ENCODE results near the gene ITIH3.

ITIH3 gene

GRCh38 chr3:52795298-52795900 lies 803 bp downstream of the ITIH3 start:
- no peak for DNase-seq

DNA sequence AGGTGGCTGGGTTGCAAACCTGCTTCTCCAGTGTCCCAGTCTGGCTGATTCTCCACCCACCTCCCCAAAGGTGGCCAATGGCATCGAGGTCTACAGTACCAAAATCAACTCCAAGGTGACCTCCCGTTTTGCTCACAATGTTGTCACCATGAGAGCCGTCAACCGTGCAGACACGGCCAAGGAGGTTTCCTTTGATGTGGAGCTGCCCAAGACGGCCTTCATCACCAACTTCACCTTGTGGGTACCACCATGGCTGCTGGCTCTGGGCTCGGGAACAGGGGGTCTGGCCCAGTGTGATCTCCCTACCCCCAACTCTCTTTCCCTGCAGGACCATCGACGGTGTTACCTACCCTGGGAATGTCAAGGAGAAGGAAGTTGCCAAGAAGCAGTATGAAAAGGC lies 1.8 kb downstream of the ITIH3 start:
- no peak for DNase-seq

- no peak for DNase-seq
Observed at GRCh38 chr3:52798376-52798977, 3.9 kb downstream of the ITIH3 start.

DNA sequence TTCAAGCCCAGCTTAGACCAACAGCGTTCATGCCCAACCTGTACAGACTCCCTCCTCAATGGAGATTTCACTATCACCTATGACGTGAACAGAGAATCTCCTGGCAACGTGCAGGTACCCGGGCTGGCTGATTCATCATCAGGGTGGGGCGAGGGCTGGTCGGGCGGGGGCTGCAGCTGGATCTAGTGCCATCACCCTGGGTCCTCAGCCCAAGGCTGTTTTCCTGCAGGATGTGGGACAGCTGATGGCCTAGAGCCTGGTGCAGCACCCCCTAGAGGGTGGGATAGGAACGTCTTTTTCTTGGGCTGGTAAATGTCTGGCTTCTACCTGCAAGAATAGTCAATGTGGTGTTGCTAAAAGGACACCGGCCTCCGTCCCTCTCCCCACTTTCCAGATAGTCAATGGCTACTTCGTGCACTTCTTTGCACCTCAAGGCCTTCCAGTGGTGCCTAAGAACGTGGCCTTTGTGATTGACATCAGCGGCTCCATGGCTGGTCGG lies 4.4 kb downstream of the ITIH3 start:
- DNase-seq = peak; percentile 21 to 33

GRCh38 chr3:52800079-52800478 lies 5.5 kb downstream of the ITIH3 start:
- no peak for DNase-seq

DNA sequence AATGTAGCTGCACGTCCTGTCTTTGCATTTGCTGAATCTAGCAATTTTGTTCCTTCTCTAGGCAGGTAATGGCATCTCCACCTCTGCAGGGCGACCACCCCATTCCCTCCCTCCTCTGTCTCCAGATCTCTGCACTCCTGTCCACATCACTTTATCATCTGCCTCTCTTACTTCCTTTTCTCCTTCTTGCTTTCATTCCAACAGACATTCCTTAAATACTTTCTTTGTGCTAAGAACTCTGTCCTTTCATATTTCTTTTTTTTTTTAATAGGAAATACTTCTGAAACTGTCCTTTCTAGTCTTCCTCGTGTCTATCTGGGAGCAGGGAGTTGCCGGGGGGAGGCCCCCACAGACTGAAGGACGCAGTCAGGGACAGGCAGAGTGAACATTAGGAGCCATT lies 7.2 kb downstream of the ITIH3 start:
- DNase-seq = no peak

- DNase-seq = no peak
Observed at GRCh38 chr3:52805270-52806039, 10.9 kb downstream of the ITIH3 start.

- no peak for DNase-seq
Observed at GRCh38 chr3:52809149-52809548, 14.6 kb downstream of the ITIH3 start.

GRCh38 chr3:52809662-52810377 lies 15.2 kb downstream of the ITIH3 start:
- no peak for DNase-seq

DNA sequence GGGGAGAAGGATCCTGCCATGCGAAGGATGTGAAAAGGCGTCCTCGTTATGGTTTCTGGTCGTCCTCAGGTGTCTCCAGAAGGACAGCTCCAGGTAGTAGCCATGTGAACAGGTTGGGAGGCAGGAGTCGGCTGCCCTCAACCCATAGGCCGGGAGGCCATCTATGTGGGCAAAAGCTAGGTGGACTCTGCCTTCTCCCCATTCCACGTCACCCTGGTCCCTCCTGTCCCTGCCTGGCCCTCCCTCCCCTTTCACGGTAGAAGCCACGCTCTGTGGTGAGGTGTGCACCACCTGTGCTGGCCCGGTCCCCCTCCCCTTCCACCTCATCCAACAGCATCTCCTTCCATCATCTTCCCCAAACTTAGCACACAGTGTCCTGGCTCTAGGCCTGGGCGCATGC lies 16.3 kb downstream of the ITIH3 start:
- DNase-seq = no peak

GRCh38 chr3:52811452-52812011 lies 16.9 kb downstream of the ITIH3 start:
- DNase-seq = no peak

DNA sequence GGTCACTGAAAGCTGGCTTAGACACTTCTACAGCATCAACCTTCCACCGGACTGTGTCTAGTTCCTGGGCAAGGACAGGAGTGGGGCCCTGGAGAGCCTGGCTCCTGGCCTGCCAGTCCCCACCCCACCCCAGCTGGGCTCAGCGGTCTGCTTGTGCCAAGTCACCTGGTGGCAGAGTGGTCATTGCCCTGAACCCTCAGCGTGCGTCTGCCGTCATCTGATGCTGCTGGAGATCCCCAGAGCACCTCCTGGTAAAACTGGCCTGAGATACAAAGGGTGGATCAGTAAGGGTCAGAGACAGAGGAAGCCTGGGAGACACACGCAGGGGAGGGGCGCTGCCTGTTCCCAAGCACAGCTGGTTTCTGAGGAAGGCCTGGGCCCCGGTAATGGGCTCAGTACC lies 19.2 kb downstream of the ITIH3 start:
- DNase-seq = no peak

DNA sequence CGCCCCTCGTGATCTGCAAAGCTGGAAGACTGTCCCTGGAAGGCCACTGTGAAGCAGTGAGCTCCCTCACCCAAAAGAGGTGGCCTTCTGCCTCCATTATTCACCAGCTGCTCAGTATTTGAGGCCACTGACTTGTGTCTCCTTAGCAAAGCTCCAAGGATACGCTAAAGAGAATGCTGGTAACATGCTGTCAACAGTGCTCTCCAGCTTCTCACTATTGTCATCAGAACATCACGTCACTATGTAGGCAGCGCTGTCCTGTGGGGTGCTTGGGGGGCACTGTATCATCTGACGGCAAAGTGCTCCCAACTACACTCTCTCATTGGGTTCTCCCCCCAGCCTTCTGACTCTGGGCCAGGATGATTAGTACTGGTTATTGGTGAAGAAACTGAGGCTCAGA lies 21.6 kb downstream of the ITIH3 start:
- no peak for DNase-seq

DNA sequence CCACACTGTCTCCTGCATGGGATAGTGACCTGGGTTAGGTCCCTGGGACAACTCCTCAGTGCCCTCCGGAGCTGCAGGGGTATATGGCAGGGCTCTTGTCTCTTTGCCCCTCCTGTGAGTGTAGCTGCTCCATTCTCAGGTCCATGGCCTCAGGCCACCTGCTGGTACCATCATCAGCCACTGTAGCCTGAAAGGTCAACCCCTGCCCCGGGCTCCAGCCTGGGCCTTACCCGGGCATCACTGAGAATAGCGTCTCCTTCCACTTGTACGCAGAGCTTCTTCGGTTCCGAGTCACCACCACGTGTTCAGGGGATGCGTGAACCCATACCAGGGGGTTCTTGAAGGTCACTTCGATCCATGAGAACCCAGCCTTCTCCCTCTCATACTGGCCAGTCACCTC lies 22.1 kb downstream of the ITIH3 start:
- no peak for DNase-seq

DNA sequence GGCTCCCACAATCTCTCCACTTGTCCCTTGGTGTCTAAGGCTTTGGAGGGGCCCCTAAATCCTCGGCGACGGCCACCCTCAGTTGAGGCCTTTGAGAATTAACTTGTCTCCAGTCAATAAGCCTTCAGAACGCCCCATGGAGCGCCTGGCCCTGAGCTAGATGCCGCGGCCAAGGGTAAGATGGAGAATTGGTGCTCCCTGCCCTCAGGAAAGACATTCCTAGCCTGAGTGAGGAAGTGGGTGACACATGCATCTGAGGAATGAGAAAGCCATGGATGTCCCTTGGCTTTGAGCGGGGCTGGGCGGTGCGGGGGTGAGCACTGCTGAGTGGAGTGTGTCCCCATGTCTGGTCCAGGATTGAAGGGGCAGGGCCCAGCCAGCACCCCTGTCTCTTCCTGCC lies 22.6 kb downstream of the ITIH3 start:
- no peak for DNase-seq

GRCh38 chr3:52817860-52818259 lies 23.3 kb downstream of the ITIH3 start:
- no peak for DNase-seq

DNA sequence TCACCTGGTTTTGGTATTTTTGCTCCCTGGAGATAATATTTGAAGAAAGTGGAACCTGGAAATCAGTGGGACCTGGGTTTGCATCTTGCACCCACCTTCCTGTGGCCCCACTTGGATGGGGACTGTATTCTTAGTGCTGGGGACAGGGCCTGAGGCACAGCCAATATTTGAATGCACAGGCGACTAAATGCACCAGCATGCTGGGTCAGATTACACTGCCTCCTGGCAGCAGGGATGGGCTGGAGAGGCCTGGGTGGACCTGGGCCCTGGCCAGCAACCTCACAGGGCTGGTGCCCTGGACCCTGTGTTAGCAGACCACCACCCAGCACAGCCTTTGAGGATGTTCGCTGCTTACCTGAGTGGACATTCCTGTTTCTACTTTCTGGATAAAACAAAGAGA lies 25.3 kb downstream of the ITIH3 start:
- no peak for DNase-seq

DNA sequence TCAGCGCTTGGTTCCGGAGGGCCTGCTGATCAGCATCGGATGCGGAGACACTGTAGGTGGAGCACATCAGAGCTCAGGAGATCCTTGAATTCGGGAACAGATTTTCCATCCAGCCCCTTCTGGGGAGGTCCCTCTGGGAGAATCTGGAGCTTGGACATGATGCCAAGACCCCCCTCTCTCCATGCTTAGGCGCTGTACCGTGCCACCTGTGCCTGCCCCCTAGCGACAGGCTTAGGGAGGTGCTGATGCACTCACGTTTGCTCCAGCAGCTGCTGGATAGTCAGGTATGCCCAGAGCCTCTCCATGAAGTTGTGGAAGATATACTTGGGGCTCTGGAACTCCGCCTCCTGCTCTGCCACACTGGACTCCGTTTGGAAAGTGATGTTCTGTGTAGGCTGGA lies 26.1 kb downstream of the ITIH3 start:
- peak; percentile 21 to 38 for DNase-seq

DNA sequence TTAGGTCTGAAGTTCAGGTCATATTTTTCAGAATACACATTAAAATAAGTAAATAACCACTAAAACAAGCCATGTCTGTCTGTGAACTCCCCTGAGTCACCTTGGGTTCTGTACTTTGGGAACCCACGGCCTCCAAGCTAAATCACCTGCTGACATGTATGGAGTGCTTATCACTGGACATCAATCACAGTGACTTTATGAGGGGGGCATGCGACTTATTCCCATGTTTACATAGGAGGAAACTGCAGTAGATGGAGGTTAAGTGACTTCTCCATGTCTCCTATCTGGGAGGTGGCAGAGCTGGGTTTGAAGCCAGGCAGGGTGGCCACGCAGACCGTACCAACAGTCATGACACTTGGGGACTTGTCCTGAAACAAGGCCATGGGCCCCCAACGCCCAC lies 27.8 kb downstream of the ITIH3 start:
- DNase-seq = no peak

GRCh38 chr3:52824037-52824436 lies 29.4 kb downstream of the ITIH3 start:
- no peak for DNase-seq

DNA sequence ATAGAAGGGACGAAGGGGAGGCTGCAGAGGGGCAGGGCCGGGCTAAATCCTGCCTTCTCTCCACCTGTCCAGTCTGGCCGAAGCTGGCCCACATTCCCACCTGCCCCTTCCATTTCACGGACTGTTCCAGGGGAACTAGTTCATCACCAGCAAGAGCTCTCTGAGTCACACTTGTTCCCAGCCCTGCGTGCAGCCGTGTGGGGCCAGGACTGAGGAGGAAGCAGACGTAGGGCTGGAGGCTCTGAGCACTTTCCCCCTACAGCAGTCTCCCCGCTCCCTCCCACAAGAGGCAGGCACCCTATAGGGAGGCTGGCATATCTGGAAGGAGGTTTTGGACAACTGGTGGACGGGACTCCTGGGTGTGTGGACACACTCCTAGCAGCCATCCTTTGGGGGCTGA lies 32.8 kb downstream of the ITIH3 start:
- no peak for DNase-seq

DNA sequence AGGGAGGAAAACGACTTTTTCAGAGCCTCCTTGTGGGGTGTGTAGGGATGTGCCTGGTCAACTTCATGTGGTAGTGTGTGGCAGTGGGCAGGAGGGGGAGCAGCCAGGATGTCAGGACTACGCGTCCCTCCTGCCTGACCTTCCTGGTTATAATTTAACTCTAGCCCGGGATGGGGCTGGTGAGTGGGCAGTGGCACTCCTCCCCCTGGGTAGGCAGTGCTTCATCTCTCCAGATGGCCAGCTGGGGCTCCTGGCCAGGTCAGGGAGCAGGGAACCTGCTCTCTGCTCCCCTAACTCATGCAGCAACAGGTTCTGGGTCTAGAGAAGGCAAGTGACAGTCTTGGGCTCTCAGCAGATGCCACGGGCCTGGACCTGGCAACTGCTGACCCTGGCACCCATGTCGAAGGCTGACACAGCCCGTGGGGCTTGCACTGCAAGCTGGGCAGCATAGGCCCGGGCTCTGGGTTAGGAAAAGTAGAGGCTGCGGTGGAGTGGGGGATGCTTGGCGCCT lies 33.3 kb downstream of the ITIH3 start:
- no peak for DNase-seq

DNA sequence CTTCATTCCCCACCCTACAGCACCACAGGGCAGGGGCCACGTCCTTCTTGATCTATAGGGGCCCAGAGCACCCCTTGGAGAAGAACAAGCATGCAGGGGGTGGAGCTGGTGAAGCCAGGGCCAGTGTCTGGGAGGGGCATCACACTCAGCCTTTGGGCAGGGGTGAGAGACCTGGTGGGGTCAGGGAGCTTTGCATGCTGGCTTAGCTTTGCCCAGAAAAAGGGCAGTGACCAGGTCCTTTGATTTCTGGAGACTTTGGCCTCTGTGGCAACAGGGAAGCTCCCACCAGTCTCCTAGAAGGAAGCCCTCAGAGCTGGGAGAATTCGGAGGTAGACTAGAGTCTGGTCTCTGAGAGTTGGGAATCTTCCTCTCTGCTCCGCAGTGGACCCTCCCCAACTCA lies 34.9 kb downstream of the ITIH3 start:
- no peak for DNase-seq
